NB4 (cell line): ENCODE measurements around the gene C5orf15.

Source experiments
- CTCF ChIP-seq: IDR thresholded peaks from one replicate; pipeline ENCODE4 v1.5.1; 2012; ENCODE audit warnings: low read depth, low read length
- POLR2A ChIP-seq: IDR thresholded peaks from 2 replicates; pipeline ENCODE4 v1.6.1; 2011; ENCODE audit warnings: mild to moderate bottlenecking; ENCODE audit not compliant: insufficient read length; ENCODE audit errors: extremely low read depth

- TF ChIP-seq CTCF (no peak), POLR2A (no peak)
Measured at GRCh38 chr5:133974142-133974541, 5.7 kb upstream of the C5orf15 start.
